Middle frontal gyrus (tissue), 1 donor: Measurements from ENCODE around the gene GNPDA1.

Experiments used
- DNase-seq: peaks from one replicate; pipeline ENCODE4 v3.0.0-alpha.2; 2015; ENCODE audit warnings: low spot score; ENCODE audit errors: extremely low spot score

Gene GNPDA1

DNA sequence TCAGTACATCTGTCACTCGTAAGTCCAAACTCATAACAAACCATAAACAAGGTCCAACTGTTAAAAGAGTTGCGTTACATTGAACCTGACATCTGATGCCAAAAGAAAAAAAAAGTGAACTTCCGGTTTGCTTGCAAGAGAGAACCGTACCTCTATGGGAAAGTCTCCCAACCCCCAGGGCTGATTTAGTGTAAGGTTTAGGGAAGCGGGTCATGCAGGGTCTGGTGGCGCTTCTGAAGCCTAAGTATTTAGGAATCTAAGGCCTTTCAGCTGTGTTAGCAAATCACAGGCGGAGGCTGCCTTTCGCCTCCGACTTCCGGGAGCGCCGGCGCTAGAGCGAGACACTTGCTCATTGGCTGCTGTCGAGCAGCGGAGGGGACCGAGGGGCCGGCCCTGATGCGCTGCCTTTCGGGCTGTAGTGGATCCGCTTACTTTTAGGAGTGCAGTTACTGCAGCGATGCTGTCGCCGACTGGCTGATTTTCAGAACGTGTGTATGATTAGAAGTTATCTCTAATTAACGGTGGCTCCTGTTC lies 12.0 kb upstream of the GNPDA1 start:
- peak; percentile 77 for DNase-seq

DNA sequence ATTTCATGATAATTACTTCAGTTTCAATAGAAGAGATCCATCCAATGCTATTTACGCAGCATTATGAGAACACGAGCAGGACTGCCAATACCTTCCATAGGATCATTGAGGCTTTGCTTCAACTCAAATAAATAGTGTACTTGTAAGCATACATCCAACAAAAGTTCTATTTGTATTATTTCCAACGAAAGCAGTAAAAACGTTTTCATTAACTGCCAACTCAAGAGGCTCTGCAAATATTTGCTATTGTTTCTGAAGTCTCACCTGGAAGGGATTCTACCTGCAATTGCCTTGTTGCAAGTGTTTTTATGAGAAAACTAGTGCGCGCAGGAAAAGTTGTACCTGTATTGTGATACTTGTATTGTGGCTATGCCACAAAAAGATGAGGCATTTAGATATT lies 11.0 kb upstream of the GNPDA1 start:
- no peak for DNase-seq

GRCh38 chr5:142020122-142020659 lies 7.4 kb upstream of the GNPDA1 start:
- DNase-seq: no peak

DNA sequence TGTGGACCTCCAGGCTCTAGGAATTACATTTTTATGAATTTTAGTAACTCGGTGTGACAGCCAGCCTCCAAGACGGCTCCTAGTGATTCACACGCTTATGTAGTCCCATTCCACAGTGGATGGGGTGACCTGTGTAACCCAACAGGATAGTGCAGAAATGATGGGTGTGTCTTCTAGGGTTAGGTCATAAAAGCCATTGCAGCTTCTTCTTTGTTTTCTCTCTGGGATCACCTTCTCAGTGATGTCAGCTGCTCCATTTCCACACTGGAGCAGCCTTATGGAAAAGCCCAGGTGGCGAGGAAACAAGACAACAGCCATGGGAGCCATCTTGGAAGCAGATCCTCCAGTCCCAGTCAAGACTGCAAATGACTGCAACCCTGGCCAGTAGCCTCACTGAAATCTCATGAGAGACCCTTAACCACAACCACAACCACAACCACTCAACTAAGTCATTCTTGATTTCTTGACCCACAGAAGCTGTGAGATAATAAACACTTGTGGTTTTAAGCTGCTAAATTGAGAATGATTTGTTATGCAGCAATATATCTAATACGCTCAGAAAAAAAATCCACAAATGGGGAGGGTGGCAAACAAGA lies 5.1 kb upstream of the GNPDA1 start:
- DNase-seq: no peak

DNA sequence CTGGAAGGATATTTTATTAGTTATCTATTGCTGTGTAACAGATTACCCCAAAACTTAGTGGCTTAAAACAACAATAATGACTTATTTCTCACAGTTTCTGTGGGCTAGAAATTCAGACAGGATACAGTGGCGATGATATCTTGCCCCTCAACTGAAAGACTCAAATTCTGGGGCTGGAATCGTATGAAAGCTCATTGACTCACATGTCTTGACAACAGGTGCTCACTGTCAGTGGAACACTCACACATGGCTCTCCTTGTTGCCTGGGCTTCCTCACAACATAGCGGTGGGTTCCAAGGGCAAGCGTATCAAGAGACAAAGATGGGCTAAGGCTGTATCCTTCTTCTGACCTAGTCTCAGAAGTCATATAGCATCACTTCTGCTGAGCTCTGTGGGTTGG lies 3.7 kb upstream of the GNPDA1 start:
- DNase-seq: no peak

DNA sequence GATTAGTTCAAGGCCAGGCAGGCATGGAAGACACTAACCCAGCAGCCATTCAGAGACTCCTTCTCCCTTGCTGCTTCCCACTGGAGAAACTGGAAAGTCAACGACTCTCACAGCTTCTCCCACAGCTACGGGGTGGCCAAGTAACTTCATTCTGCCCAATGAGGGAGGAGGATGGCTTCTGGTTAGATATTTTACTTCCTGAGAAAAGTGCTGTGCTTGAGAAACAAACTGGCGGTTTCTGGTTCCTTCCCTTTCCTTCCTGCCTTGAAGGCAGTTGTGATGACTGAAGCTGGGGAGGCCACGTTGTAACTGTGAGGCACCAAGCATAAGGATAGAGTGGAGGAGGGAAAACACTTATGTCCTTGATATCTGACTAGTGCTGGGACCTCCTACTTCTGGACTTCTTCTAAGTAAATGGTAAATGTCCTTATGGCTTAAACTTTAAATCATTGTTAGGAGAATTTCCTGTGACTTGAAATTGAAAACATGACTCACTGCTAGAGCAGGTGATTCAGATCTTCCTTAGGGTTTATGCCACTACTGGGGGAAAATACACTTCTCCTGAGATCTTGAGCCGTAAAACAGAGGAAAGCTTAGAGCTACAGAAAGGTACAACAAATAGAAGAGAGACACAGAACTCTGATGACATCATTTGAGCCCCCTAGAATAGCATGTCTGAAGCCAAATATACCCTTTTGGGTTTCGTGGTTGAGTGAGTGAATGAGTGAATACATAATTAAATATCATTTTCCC lies 3.1 kb upstream of the GNPDA1 start:
- no peak for DNase-seq

DNA sequence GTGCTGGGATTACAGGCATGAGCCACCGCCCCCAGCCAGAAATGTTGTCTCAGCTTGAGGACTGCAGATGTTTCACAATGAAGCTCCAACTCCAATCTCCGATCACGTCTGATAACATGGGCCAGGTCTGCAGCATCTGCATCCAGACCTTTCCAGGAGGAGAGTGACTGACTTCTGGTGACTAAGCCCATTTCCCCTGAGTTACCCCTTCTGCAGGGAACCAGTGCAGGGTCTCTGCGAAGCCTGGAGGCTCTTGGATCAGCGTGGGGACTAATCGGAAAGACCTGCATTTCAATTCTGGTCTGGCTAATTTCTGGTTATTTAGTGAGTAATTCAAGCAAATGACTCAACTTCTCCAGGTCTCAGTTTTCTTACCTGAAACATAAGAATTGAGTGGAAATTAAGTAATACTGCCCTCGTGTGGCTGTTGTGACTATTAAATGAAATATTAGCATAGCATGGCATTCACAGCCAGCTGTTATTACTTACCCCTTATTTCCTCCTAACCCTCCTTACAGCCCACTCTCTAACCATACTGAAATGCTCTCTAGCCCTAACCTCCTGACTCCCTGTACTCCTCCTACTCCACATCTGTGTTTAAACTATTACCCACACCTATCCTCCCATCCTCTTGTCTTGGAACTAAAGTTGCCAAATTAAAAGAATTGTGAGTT lies 2.2 kb upstream of the GNPDA1 start:
- DNase-seq: no peak

GRCh38 chr5:142013734-142014521 lies 1.1 kb upstream of the GNPDA1 start:
- no peak for DNase-seq

GRCh38 chr5:142012186-142012785 lies 541 bp downstream of the GNPDA1 start:
- DNase-seq: no peak

DNA sequence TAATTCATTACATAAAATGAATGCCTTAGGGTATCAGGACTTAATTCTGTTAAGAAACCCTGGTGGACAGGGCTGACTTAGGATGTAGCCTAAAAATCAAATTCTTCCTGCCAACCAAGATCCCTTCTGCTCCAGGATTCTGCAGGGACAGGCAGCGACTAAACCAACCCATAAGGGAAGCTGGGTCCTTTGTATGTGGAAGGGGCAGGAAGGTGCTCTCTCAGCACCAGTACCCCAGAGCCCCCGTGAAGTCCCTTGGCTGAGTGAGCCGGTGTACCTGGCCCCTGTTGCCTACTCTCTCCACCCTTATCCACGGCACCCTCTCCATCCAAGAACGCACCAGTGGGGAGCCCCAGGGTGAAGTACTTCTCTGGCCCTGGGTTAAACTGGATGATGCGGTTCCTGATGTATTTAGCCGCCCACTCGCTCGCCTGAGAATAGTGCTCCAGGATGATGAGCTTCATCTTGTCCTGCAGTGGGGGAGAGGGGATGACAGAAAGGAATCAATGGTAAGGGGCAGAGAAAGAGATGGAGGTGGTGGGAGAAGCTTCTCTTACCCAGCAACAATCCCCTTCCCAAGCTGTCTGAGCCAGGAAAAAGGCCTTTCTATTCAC lies 1.1 kb downstream of the GNPDA1 start:
- no peak for DNase-seq

DNA sequence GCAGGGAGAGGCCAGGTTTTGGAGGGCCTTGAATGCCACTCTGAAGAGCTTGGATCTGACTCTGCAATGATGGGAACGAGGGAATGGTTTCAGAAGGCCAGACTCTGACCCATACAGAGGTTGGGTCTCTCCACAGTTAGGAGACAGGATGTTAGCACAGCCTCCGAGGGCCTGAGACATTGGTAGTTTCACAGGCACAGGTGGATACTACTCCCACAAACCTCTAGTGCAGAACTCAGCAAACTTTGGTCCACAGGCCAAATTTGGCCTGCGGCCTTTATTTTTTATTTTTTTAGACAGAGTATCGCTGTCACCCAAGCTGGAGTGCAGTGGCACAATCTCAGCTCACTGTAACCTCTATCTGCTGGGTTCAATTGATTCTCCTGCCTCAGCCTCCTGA lies 2.9 kb downstream of the GNPDA1 start:
- no peak for DNase-seq

DNA sequence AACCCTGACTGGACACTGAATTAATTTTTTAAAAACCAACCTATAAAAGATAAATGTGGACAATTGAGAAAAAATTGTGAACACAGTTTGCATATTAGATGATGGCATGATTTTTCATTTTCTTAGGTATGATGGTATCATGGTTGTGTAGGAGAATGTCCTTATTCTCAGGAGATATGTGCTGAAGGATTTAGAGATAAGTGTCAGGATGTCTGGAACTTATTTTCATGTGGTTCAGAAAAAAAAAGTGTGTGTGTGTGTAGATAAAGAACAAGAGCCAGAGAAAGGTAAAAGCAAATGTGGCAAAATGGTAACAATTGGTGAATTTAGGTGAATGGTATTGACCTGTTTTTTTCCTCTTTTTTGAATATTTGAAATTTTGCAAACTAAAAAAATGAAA lies 4.0 kb downstream of the GNPDA1 start:
- DNase-seq: no peak

DNA sequence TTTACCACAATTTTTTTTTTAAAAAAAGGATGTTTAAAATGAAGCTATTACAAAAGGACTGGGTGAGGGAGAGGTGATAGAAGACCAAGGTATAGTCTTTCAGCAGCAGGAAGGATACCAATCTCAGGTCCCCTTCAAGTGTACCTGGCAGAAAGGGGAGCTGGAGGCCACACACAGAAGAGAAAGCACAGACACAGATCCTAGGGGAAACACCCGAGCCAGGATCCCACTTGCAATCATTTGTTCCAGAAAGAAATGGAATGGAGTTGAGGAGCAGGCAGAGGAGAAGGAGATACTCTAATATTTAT lies 5.6 kb downstream of the GNPDA1 start:
- DNase-seq: no peak

DNA sequence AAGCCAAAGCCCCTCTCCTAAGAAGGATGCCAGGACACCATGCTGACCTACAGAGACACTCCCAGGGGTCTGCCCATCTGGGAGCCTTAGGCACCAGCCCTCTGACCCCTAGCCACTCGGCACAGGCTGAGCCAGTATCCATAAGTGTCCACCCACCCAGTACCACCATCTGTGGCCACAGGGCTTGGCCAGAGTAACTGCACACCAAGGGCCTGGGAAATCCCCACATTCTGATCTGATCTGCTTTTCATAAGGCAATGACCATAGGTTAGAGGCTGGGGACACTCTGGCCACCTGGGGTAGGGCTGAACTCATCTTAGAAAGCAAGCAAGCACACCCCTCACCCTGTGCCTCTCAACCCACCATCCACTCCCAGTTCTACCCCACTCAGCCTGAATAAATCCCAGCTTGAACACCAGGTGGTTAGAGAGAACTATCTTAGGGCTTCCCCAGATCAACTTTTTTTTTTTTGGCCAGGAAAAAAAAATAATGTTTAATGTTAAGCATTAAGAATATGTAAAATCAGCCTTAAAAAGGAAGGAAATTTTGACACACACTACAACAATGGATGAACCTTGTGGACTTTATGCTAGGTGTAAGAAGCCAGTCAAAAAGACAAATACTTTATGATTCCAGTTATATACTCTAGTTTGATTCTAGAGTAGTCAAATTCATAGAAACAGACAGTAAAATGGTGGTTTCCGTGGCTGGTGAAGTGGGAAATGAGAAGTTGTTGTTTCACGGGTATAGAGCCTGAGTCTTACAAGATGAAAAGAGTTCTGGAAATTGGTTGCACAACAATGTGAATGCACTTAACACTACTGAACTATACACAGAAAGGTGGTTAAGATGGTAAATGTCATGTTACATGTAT lies 6.2 kb downstream of the GNPDA1 start:
- DNase-seq: no peak

- no peak for DNase-seq
These were observed 9.5 kb downstream of the GNPDA1 start for GRCh38 chr5:142003266-142003800.

- no peak for DNase-seq
These were observed 11.9 kb downstream of the GNPDA1 start for GRCh38 chr5:142000704-142001484.

GRCh38 chr5:142000173-142000572 lies 12.7 kb downstream of the GNPDA1 start:
- DNase-seq: no peak

GRCh38 chr5:141997358-141997960 lies 15.4 kb downstream of the GNPDA1 start:
- DNase-seq: no peak
